HG03108 (cell line): Measurements from ENCODE around the gene CARMIL1.

Experiments
- ATAC-seq: cut with Tn5 transposase; IDR thresholded peaks from one replicate; pipeline ENCODE4 v1.9.1; 2021; ENCODE audit warnings: moderate library complexity; ENCODE audit not compliant: unreplicated experiment

The CARMIL1 gene

DNA sequence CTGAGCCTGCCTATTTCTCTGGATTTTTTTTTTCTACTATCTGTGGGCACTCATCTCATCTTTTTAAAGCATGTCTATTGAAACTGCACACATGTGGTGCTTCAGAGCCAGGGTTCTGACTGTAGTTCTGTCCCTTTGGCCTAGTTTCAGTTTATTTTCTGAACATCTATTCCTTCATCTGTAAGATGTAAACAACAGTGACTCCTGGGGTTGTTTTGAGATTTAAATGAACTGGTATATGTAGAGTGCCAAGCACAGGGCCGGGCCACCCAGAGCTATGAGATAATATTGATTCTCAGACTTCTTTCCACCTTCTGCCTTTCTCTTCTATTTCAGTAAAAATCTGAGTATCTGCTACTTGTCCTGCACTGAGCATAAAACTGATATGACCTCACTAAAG lies 185.1 kb downstream of the CARMIL1 start:
- no peak for ATAC-seq

DNA sequence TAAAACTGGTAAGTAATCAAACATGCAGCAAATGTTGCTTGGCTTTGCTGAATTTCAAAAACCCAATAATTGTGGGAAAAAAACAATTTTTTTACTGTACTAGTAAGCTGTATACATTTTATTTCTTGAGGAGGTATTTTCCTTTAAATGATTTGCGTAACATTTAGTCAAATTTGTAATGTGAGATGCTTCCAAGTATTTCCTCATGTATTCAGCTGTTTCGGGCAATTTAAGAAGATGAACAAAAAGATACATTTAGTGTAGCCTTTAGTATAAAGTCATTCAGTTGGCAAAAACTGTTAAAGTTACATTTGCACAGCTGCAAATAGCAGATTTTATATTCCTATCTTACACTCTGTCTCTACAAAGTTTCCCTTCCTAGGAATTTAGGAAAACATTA lies 186.8 kb downstream of the CARMIL1 start:
- no peak for ATAC-seq

DNA sequence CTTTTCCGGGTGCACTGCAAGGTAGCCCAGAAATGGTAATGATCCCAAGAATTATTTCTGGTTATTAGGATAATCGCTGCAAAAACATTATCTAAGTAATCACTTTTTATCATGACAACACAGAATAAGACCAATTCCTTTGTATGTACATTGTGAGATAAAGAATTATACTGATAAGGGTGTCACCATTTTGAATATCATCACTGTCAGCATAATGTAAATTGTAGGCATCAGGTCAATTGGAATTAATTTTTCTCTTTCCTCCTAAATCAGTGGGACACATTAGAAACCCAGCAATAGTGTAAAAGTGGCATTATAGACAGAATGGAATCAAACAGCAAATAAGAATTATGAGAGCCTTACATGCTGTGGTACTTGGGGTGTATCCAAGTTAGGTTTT lies 189.7 kb downstream of the CARMIL1 start:
- ATAC-seq = no peak

DNA sequence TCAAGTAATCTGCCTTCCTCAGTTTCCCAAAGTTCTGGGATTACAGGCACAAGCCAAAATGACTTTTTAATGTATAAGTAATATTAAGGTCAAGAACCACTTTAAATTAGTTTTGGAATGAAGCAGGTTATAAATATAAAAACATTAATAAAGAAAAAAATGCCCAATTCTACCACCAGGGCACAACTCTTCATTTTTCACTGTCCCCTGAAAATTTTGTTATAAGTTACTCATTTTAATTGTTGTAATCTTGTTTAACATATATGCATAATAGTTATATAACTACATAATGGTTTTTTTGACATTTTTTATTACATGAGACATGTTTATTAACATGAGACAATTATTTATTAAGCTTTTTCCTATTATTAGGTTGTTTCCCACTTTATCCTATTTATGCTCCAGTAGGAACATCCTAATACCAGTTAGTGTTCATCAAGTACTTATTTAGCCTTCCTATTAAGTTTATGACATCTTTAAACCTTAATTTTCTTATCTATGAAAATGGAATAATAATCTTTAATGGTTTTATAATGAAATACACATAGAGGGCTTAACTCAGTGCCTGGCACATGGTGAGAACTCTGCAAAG lies 190.7 kb downstream of the CARMIL1 start:
- ATAC-seq = no peak

DNA sequence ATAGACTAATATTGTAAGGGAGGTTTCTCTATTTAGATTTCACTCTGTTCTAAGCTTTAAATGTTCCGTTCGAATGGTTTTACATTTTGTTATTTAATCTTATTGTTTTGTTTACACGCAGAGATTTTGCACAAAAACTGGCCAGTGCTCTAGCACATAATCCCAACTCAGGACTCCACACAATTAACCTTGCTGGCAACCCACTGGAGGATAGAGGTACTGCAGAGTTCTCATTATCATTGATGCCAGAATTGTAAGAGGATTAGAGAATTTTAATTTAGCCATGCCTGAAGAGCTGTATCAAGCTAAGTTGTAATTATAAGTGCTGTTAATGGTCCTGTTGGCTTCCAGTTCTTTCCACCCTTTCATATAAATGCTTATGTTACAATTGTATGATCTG lies 193.1 kb downstream of the CARMIL1 start:
- no peak for ATAC-seq

DNA sequence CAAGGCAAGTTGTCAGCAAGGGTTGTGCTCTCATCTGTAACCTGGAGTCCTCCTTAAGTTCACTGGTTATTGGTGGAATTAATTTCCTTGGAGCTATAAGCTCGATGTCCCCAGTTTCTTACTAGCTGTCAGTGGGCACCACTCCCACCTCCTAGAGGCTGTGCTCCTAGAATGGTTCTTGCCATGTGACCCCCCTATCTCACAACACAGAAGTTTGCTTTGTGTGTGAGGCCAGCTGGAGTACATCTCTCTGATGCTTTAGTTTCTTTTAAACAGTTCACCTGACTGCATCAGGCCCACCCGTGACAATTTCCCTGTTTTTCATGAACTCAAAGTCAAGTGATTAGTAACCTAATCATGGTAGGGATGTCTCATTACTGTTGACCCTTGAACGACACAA lies 193.7 kb downstream of the CARMIL1 start:
- ATAC-seq = no peak

DNA sequence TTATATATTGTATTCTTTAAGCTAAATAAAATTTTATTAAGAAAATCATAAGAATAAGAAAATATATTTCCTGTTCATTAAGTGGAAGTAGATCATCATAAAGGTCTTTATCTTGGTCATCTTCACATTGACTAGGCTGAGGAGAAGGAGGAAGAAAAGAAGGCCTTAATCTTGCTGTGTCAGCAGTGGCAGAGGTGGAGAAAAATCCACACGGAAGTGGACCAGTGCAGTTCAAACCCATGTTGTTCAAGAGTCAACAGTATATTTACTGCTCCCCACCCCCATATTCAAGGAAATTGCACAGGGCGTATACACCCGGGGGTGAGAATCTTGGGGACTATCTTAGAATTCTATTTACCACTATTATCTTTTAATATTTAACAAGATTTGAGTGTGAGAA lies 194.3 kb downstream of the CARMIL1 start:
- ATAC-seq = no peak

DNA sequence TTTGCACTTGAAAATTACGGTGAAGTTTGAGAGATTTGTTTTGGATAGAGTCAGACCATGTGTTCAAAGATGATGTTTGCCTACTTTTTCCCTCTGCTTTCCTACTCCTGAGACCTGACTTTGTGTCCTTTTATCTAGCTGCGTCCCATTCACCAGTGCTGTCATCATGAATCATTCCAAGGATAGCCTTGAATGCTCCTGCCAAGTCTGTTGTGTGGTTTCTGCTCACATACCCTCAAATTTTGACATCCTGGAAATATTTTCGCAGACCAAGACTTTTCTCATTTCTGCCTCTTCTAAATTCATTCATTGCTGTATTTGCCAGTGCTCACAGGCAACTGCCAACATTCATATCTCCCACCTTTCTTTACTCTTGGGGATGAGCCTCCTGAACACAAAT lies 197.0 kb downstream of the CARMIL1 start:
- ATAC-seq = no peak

DNA sequence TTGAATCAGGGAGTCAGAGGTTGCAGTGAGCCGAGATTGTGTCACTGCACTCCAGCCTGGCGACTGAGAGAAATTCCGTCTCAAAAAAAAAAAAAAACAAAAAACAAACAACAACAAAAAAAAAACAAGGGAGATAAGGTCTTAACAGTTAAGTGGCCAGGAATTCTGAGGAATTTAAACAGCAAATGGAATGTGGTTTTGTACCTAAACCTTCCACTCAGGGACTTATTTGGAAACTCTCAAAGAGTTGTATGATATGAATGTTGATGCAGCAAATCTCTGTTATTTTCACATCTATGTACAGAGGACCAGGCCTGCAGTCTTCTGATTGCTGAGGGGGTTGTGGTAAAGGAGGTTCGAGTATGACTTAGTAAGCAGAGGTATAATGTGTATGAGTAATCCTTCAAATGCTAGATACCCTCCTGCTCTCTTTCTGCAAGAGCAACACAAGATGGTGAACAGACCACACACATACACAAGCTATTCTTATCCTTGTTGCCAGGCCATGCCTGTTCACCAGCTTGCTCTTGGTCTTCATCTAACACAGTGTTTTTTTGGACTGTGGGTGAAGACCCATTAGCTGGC lies 197.9 kb downstream of the CARMIL1 start:
- no peak for ATAC-seq

DNA sequence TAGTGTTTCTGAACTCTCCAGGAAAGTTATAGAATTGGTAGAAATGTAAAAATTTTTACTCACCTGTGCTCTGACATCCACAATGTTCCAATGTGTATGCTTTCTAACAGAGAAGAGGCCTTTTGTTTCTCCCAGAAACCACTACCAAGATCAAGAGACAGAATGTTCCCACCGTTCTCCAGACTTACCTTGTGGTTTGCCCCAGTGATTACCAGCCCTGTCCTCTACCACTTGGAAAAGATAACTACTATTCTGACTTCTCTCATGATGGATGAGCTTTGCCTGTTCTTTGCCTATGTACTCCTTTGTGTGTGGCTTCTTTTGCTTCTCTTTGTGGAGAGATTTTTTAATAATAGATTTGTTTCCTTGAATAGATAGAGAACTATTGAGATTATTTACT lies 199.8 kb downstream of the CARMIL1 start:
- no peak for ATAC-seq

DNA sequence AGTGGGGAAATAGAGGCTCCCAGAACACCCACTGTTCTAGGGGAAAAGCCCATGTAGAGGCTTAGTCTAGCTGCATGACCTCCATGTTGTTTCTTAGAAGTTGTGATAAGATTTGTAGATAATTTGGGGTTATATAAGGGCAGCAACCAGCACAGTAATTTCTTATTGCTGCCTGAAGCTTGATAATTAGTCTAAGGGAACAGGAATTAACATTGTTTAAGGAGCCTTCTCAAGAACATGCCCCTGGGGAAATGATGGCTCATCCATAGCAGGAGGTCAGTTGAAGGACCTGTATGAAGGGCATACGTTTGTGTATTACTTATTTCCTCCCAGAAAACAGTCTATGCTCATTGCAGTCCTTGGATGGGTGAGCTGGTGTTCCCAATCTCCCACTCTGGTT lies 202.1 kb downstream of the CARMIL1 start:
- ATAC-seq = no peak

DNA sequence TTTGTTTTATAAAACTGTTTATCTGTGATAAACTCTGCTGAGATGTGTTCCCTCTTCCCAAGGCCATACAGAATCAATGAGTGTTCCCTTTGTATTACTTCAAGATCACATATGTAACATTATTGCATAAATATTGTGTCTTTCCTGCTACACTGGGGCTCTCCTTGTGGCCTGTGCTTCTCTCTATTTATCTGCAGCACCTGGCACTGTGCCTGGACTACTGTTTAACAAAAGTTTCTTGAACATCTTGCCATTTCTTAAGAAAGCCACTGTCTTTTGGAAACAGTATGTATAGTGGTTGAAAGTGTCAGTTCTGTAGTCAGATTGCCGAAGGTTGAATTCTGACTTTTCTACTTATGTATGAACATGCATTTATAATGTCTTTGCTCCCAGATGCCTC lies 203.8 kb downstream of the CARMIL1 start:
- no peak for ATAC-seq

DNA sequence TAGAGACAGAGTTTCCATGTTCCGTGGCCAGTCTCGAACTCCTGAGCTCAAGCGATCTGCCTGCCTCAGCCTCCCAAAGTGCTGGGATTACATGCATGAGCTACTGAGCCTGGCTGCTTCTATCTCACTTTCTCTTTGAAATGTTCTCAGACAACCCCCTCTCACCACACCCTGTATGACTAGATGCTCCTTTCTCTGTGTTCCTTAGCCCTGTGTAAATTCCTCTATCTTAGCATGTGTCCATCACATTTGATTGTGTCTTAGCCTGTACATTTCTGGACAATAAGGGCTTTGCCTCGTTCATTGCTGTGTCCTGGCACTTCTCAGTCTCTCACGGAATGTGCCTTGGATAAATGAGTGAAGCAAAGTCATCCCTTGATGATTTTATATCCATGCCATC lies 204.8 kb downstream of the CARMIL1 start:
- ATAC-seq = no peak

DNA sequence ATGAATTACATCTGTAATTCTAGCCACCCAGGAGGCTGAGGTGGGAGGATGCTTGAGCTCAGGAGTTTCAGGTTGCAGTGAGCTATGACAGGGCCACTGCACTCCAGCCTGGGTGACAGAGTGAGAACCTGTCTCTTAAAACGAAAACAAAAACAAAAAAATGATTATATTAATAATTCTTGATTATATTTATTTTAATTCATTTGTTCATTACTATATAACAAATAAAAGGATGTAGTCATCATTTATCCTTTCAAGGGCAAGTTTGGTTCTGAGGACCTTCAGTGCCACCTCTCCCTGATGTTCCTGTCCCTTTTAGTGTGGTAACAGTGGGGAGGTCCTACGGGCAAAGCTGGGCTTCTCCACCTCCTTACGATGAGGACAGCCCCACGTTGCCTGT lies 205.7 kb downstream of the CARMIL1 start:
- no peak for ATAC-seq

DNA sequence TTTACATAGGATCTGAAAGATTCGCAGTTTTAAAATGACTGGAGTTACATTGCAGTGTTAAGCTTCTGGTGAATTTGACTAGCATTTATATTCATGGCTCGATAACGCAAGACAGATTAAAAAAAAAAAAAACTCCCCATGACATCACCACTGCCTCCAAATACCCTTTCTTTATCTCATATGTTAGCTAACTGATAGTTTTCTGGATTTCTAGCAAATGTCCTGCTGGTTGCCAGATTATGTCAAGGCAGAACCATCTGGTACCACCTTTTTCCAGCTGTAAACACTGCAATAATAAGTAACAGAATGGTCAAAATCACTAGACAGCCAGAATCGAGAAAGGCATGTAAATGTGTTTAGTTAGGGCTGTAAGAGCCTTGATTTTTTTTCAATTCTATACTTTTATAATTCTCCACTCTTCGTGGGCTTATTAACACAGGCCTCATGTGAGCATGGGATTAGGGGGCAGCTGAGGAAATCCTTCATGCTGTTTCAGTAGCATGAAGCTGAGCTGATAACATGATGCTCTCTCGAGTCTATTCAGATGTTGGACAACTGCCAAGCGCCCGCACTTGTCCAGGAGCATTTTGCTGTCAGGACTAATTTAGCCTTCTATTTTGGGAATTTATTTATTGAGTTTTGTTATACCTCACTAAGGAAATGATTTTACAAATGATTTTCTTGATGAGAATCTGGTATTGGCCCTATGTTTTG lies 206.8 kb downstream of the CARMIL1 start:
- no peak for ATAC-seq

DNA sequence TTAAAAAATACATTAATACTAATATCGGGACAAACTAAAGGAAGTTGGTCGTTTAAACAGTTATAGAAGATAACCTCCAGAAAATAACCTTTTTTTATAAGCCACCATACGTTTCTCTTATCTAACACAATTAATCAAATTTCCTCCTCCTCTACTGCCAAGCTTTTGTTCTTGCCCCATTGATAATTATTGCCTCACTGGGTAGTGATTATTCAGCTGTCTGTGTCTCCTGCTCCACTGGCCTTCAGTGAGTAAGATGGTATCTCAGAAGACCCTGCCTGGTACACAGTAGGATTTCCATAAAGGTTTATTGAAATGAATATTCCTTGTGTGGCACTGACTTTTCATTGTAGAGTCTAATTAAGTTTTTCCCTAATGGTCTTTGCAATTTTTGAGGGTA lies 207.4 kb downstream of the CARMIL1 start:
- no peak for ATAC-seq

DNA sequence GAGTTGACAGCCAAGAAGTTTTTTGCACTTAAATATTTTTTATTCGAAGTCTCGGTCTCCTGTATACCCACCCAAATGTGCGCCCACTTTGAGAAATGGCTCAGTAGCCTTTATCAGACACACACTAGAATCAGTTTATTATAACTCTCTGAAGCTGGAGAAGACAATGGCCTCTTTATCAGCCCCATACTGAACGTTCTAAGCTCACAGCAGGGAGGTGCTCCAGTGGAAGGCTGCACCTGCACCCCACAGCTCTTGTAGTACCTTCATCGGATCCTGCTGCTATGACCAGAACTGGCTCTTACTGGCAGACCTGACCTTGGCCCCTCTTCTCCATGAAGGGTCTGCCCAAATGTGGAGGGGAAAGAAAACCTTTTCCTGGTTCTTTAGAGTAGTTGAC lies 207.8 kb downstream of the CARMIL1 start:
- no peak for ATAC-seq

DNA sequence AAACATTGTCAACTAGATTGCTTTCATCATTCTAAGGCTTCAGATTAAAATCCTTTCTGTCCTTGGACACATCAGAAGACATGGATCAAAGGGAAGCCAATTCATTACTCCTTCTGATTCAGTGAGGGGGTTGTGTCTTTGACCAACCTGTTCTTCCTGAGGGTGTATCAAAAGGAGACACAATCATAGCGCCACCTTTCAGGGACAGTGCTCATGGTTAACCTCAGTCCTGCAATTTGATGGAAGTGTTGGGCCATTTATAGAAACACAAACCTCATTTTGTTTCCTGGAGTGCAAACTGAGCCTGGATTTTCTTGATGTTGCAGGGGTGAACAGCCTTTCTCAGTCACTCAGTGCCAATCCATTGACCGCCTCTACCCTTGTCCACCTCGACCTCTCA lies 209.0 kb downstream of the CARMIL1 start:
- ATAC-seq = no peak

DNA sequence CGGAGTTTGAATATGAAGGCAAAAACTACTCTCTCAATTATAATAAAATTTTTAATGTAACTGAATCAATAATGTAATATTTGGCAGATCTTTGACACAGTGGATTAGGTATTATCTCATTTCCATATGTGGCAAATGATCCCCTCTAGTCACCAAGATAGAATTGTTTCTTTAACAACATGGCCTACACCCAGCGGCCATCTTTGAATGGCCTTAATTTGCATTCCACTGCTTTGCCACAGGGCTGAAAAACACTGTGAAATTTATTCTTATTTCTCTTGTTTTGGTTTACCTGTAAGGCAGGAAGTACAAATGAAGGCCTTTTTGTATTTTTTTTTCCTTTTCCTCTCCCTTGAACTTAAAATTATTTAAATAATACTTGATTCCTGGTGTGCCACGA lies 210.2 kb downstream of the CARMIL1 start:
- no peak for ATAC-seq

DNA sequence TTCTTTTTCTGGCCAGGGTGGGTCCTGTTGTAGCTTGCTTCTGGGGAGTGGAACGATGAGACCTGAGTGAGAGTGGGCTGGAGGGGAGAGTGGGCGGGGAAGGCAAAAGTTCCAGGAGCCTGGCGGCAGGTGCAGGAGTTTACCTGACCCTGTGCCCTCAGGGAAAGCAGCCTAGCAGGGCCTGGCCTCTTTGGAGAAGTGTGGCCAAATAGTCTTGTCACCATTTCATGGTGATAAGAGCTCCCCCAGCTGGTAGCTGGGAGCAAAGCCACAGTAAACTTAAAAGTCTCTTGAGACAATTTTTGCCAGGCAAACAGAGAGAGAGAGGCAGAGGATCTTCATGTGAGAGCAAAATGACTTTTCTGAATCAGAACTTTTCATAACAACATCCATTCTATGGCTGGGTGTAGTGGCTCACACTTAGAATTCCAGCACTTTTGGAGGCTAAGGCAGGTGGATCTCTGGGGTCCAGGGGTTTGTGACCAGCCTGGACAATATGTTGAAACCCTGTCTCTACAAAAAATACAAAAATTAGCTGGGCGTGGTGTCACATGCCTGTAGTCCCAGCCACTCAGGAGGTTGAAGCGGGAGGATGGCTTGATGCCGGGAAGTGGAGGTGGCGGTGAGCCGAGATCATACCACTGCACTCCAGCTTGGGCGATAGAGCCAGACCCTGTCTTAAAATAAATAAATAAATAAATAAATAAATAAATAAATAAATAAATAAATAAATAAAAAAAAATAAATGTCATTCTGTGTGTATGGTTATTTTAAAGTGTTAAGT lies 211.0 kb downstream of the CARMIL1 start:
- peak; percentile 88 for ATAC-seq

DNA sequence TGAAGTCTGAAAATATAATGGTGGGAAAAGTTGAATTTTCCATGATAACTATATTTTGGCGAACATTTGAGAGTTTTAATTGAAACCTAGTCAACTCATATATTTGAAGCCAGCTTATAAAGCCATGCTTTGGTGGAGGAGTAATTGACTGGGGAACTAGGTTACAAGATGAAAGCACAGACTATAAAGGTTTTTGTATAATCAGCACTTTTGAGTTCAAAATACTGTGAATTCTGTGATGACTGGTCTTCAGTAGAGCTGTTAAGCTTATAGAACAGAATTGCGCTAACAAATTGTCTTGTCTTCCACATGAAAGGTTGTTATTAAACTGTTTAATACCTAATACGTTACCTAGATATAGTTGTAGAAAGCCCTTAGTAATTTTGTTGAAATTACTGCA lies 213.8 kb downstream of the CARMIL1 start:
- ATAC-seq = no peak

DNA sequence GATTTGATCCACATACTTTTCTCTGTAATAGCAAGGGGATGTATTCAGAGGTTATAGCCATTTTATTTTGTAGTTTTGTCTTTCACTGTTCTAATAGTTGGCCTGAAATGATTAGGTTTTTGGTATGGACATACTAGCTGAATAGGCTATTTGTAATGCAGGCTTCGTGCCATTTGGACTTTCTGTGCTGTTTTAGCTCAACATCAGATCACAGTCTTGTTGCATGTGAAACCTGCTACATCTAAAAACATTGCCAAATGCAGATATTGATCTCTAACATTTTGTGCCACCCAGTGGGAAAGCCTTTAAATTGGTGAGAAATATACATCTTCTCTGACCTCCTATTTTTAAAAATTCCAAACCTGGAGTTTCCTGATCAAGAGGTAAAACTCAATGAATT lies 215.3 kb downstream of the CARMIL1 start:
- ATAC-seq = no peak
